C4-2B (cell line): ENCODE measurements around the gene DNAJB4.
"Not testable (repeated sequence)": the region's sequence is repeated elsewhere in the genome, so short reads cannot be mapped to it uniquely, and the experiment has no call there.

Experiments used
- H3K27ac ChIP-seq: fragments of 450-650 bp; 2 replicates; pipeline ENCODE4 v1.5.1; 2017
- CTCF ChIP-seq: fragments of 450-650 bp; conservative IDR thresholded peaks from 2 replicates; pipeline ENCODE4 v1.5.1; 2017; ENCODE audit warnings: mild to moderate bottlenecking
- ZFX ChIP-seq: fragments of 450-650 bp; IDR thresholded peaks from 2 replicates; pipeline ENCODE4 v1.6.1; 2017

Gene DNAJB4

GRCh38 chr1:77990629-77991204 is 14.0 kb upstream of the DNAJB4 start:
- TF ChIP-seq CTCF (no peak), ZFX (no peak)

GRCh38 chr1:77991638-77992037 is 13.1 kb upstream of the DNAJB4 start:
- H3K27ac ChIP-seq = no peak overlapping the region
- TF ChIP-seq ZFX (no peak), CTCF (no peak)

More at GRCh38 chr1:77990629-77991204, 14.0 kb upstream of the DNAJB4 start:
- H3K27ac ChIP-seq = no peak overlapping the region

GRCh38 chr1:77994117-77994705 is 10.5 kb upstream of the DNAJB4 start:
- TF ChIP-seq ZFX (no peak), CTCF (no peak)
- H3K27ac ChIP-seq = no peak overlapping the region

- no peak overlapping the region for H3K27ac ChIP-seq
- TF ChIP-seq ZFX (no peak), CTCF (no peak)
Observed at GRCh38 chr1:77996734-77997133, 8.0 kb upstream of the DNAJB4 start.

GRCh38 chr1:78000536-78000935 is 4.2 kb upstream of the DNAJB4 start:
- H3K27ac ChIP-seq = not testable (repeated sequence)

- no peak for TF ChIP-seq CTCF
- TF ChIP-seq ZFX = no peak
- no peak overlapping the region for H3K27ac ChIP-seq
Observed at GRCh38 chr1:78003070-78003746, 1.5 kb upstream of the DNAJB4 start.

GRCh38 chr1:78003882-78004718 is 639 bp upstream of the DNAJB4 start:
- TF ChIP-seq CTCF (no peak), ZFX (no peak)
- H3K27ac ChIP-seq = peak overlapping the region; percentile 41; the same call in 1 of the 2 replicates
